GM23338 (cell line): Measurements from ENCODE around the gene KCTD15. TPM values are rescaled to one million over a fixed set of nuclear protein-coding genes. Genes with fewer than 3 reads are reported as not detected.
A peak's percentile ranks its signal among the peaks of the same experiment; 100 is the strongest.

Experiments used
- ATAC-seq: fragments of 200-7000 bp; cut with Tn5 transposase; 3 replicates; pipeline ENCODE4 v1.9.1; 2020
- DNase-seq: peaks from one replicate; pipeline ENCODE4 v3.0.0-alpha.2; 2015; ENCODE audit warnings: low spot score
- H2AFZ ChIP-seq: fragments of 200-600 bp; sonication (generic); 2 replicates; pipeline ENCODE4 v1.8.0; 2016; ENCODE audit warnings: antibody characterized with exemption, mild to moderate bottlenecking, moderate library complexity
- H3F3A ChIP-seq: fragments of 200-600 bp; sonication (generic); replicated peaks from 2 replicates; pipeline ENCODE4 v1.8.0; 2017; ENCODE audit warnings: antibody characterized with exemption, mixed run types, low read depth
- H3K27ac ChIP-seq: fragments of 200-600 bp; sonication (generic); 2 replicates; pipeline ENCODE4 v1.6.1; 2016; ENCODE audit warnings: low read depth
- H3K27me3 ChIP-seq: fragments of 200-600 bp; sonication (generic); 2 replicates; pipeline ENCODE4 v1.8.0; 2016; ENCODE audit warnings: mild to moderate bottlenecking, mixed run types, moderate library complexity; ENCODE audit not compliant: insufficient read depth
- H3K36me3 ChIP-seq: fragments of 200-600 bp; sonication (generic); 2 replicates; pipeline ENCODE4 v1.8.0; 2016; ENCODE audit warnings: mild to moderate bottlenecking; ENCODE audit not compliant: insufficient read depth
- H3K4me1 ChIP-seq: fragments of 200-600 bp; sonication (generic); 2 replicates; pipeline ENCODE4 v1.8.0; 2016; ENCODE audit warnings: mild to moderate bottlenecking, moderate library complexity; ENCODE audit not compliant: insufficient read depth
- H3K4me2 ChIP-seq: fragments of 200-600 bp; sonication (generic); 2 replicates; pipeline ENCODE4 v1.7.1; 2017; ENCODE audit warnings: mixed run types
- H3K4me3 ChIP-seq: fragments of 200-600 bp; sonication (generic); 2 replicates; pipeline ENCODE4 v1.6.1; 2016; ENCODE audit warnings: mixed run types
- H3K79me2 ChIP-seq: fragments of 200-600 bp; sonication (generic); replicated peaks from 2 replicates; pipeline ENCODE4 v1.8.0; 2017; ENCODE audit warnings: mild to moderate bottlenecking; ENCODE audit not compliant: insufficient read depth
- H3K9me2 ChIP-seq: fragments of 200-600 bp; sonication (generic); 2 replicates; pipeline ENCODE4 v1.8.0; 2017; ENCODE audit not compliant: insufficient read depth
- H4K20me1 ChIP-seq: fragments of 200-600 bp; sonication (generic); replicated peaks from 2 replicates; pipeline ENCODE4 v1.8.0; 2017; ENCODE audit warnings: mild to moderate bottlenecking; ENCODE audit not compliant: insufficient read depth
- H3K27ac Mint-ChIP-seq: 2 replicates; pipeline ENCODE4 v1.8.0; 2020; ENCODE audit warnings: inconsistent platforms, mild to moderate bottlenecking, moderate library complexity, mixed read lengths
- H3K27me3 Mint-ChIP-seq: 3 replicates; pipeline ENCODE4 v1.8.0; 2022; ENCODE audit warnings: low read depth, mild to moderate bottlenecking, moderate library complexity, mixed read lengths, inconsistent platforms; ENCODE audit not compliant: insufficient read depth, poor library complexity
- H3K36me3 Mint-ChIP-seq: 3 replicates; pipeline ENCODE4 v1.8.0; 2021; ENCODE audit warnings: low read depth, mild to moderate bottlenecking, inconsistent platforms, moderate library complexity, mixed read lengths
- H3K4me1 Mint-ChIP-seq: 3 replicates; pipeline ENCODE4 v1.8.0; 2020; ENCODE audit warnings: mild to moderate bottlenecking, inconsistent platforms, mixed read lengths
- H3K4me3 Mint-ChIP-seq: 3 replicates; pipeline ENCODE4 v1.8.0; 2021; ENCODE audit warnings: moderate library complexity, mild to moderate bottlenecking, inconsistent platforms, mixed read lengths
- H3K9me3 Mint-ChIP-seq: 3 replicates; pipeline ENCODE4 v1.8.0; 2020; ENCODE audit warnings: moderate library complexity, mild to moderate bottlenecking, inconsistent platforms, mixed read lengths
- CREB1 ChIP-seq: fragments of 250-450 bp; sonication (Bioruptor Pico); IDR thresholded peaks from 2 replicates; pipeline ENCODE4 v1.5.0; 2020; ENCODE audit warnings: low read depth, mild to moderate bottlenecking, moderate library complexity
- CTCF ChIP-seq, 2 experiments: fragments of 200-600 bp in 1 of 2; sonication (generic) in 1 of 2; conservative IDR thresholded peaks; 2 replicates each; pipeline versions ENCODE4 v1.5.1 to v1.6.1; 2016 to 2017; ENCODE audit warnings: antibody characterized with exemption in 2 of 2, low read depth in 2 of 2, mild to moderate bottlenecking in 2 of 2, moderate library complexity in 1 of 2
- ETS1 ChIP-seq: IDR thresholded peaks from 2 replicates; pipeline ENCODE4 v1.6.1; 2016; ENCODE audit warnings: antibody characterized with exemption
- EZH2 ChIP-seq: fragments of 200-600 bp; sonication (generic); IDR thresholded peaks from one replicate; pipeline ENCODE4 v1.8.0; 2017; ENCODE audit warnings: antibody characterized with exemption, mild to moderate bottlenecking, low read depth; ENCODE audit not compliant: unreplicated experiment
- EZH2phosphoT487 ChIP-seq: fragments of 200-600 bp; sonication (generic); IDR thresholded peaks from one replicate; pipeline ENCODE4 v1.8.1; 2018; ENCODE audit warnings: antibody characterized with exemption; ENCODE audit not compliant: unreplicated experiment
- JUNB ChIP-seq: IDR thresholded peaks from one replicate; pipeline ENCODE4 v1.6.1; 2016; ENCODE audit warnings: antibody characterized with exemption; ENCODE audit not compliant: unreplicated experiment
- NANOG ChIP-seq: IDR thresholded peaks from 2 replicates; pipeline ENCODE4 v1.6.1; 2016; ENCODE audit warnings: antibody characterized with exemption, borderline replicate concordance
- POLR2AphosphoS5 ChIP-seq: IDR thresholded peaks from 2 replicates; pipeline ENCODE4 v1.6.1; 2016; ENCODE audit warnings: antibody characterized with exemption, low read depth
- REST ChIP-seq: IDR thresholded peaks from one replicate; pipeline ENCODE4 v1.6.1; 2018; ENCODE audit warnings: antibody characterized with exemption; ENCODE audit not compliant: unreplicated experiment
- STAT1 ChIP-seq: IDR thresholded peaks from one replicate; pipeline ENCODE4 v1.6.1; 2016; ENCODE audit warnings: antibody characterized with exemption; ENCODE audit not compliant: unreplicated experiment
- ZNF114 ChIP-seq: fragments of 250-450 bp; sonication (Bioruptor Pico); IDR thresholded peaks from 2 replicates; pipeline ENCODE4 v1.5.0; 2020; ENCODE audit warnings: mild to moderate bottlenecking, moderate library complexity
- ZNF331 ChIP-seq: fragments of 250-450 bp; sonication (Bioruptor Pico); IDR thresholded peaks from 2 replicates; pipeline ENCODE4 v1.5.0; 2020; ENCODE audit warnings: low read depth, mild to moderate bottlenecking, moderate library complexity
- ZNF462 ChIP-seq: fragments of 250-450 bp; sonication (Bioruptor Pico); IDR thresholded peaks from 2 replicates; pipeline ENCODE4 v1.5.0; 2020; ENCODE audit warnings: mild to moderate bottlenecking, moderate library complexity
- polyA plus RNA-seq: library from polyadenylated mRNA; unstranded; fragments of >200 nt; fragmentation: Nextera tagmentation; extraction: Ambion mirVana; gene quantifications from 2 replicates; pipeline ENCODE4 v1.2.1, GENCODE V29; 2016
- total RNA-seq: library from RNA; depleted of rRNA; stranded (reverse); fragments of >200 nt; shearing (Covaris generic); gene quantifications from 2 replicates; pipeline ENCODE4 v1.2.3, GENCODE V29; 2014

KCTD15 gene
- total and polyA plus RNA-seq, 2 experiments from 2014 or later, result 5.1 to 60.1 TPM

GRCh38 chr19:33794683-33795369 is 1.8 kb upstream of the KCTD15 start:
- H3K36me3 ChIP-seq, result no peaks in the 10 kb centered on the region; the same call in 1 of the 2 replicates
- peaks cover 18% of the 10 kb centered on the region for H3K27me3 Mint-ChIP-seq
- H3K36me3 Mint-ChIP-seq, result peaks cover 6% of the 10 kb centered on the region
- H3K9me2 ChIP-seq, result no peaks in the 10 kb centered on the region
- peaks cover 20% of the 10 kb centered on the region for H3K4me1 ChIP-seq
- peaks cover 38% of the 10 kb centered on the region for H3K4me1 Mint-ChIP-seq
- ATAC-seq (peak; percentile 18), DNase-seq (peak; percentile 69)
- peak overlapping the region; percentile 78 for H3K4me3 ChIP-seq
- no peaks in the 10 kb centered on the region for H3K79me2 ChIP-seq
- H3F3A ChIP-seq, result 0 out of 2 replicates have a peak, but pooled peaks cover 5% of the 10 kb centered on the region
- no peaks in the 10 kb centered on the region; the same call in 2 of the 3 replicates for H3K9me3 Mint-ChIP-seq
- peak overlapping the region; percentile 92 for H3K4me3 Mint-ChIP-seq
- H2AFZ ChIP-seq, result peak overlapping the region; percentile 89
- peak overlapping the region; percentile 97 for H3K27ac ChIP-seq
- TF ChIP-seq ZNF331 (CRISPR knock-in tag), result no peak
- TF ChIP-seq JUNB, result no peak
- no peak for TF ChIP-seq ZNF114
- no peak for TF ChIP-seq STAT1
- TF ChIP-seq REST, result no peak
- TF ChIP-seq EZH2, result no peak
- no peak for TF ChIP-seq NANOG
- no peak for TF ChIP-seq EZH2phosphoT487
- no peak for TF ChIP-seq CREB1 (CRISPR knock-in tag)
- TF ChIP-seq POLR2AphosphoS5, result no peak
- TF ChIP-seq ZNF462 (CRISPR knock-in tag), result no peak
- TF ChIP-seq CTCF (conservative IDR thresholded peaks at IDR 0.05; ENCODE audit: low read depth in 2 of 2), result no peak
- TF ChIP-seq ETS1, result no peak
- H3K4me2 ChIP-seq, result peak overlapping the region; percentile 74
- H3K27ac Mint-ChIP-seq, result no peak overlapping the region
- peaks cover 5% of the 10 kb centered on the region; the same call in 1 of the 2 replicates for H4K20me1 ChIP-seq
- H3K27me3 ChIP-seq, result no peaks in the 10 kb centered on the region
